ENCODE results near the gene COPE.

COPE gene

GRCh38 chr19:18860302-18860700, 58.9 kb downstream of the COPE start:
- no peaks in the 10 kb centered on the region for H3K4me1 ChIP-seq (ENCODE audit: control insufficient read depth, insufficient read depth, low read length)
- H3K9me3 ChIP-seq (ENCODE audit: control insufficient read depth, low read length) = no peaks in the 10 kb centered on the region
- H3K36me3 ChIP-seq (ENCODE audit: control insufficient read depth, insufficient read depth, low read length) = peaks cover 70% of the 10 kb centered on the region
- WGBS, 2 experiments = 95 to 96% methylated on average over 11 of the region's 11 CpGs
- H3K27me3 ChIP-seq (ENCODE audit: control insufficient read depth, insufficient read depth, low read length, poor library complexity, severe bottlenecking) = no peaks in the 10 kb centered on the region
- no peak overlapping the region for H3K27ac ChIP-seq (ENCODE audit: insufficient read depth, low read depth, low read length, poor library complexity, severe bottlenecking)
- H3K4me3 ChIP-seq (ENCODE audit: insufficient read depth, low read depth, low read length) = no peak overlapping the region

GRCh38 chr19:18859676-18860301, 59.4 kb downstream of the COPE start:
- H3K4me1 ChIP-seq (ENCODE audit: control insufficient read depth, insufficient read depth, low read length) = no peaks in the 10 kb centered on the region
- no peaks in the 10 kb centered on the region for H3K9me3 ChIP-seq (ENCODE audit: control insufficient read depth, low read length)
- H3K27ac ChIP-seq (ENCODE audit: insufficient read depth, low read depth, low read length, poor library complexity, severe bottlenecking) = no peak overlapping the region
- H3K36me3 ChIP-seq (ENCODE audit: control insufficient read depth, insufficient read depth, low read length) = peaks cover 71% of the 10 kb centered on the region
- H3K4me3 ChIP-seq (ENCODE audit: insufficient read depth, low read depth, low read length) = no peak overlapping the region
- WGBS, 2 experiments = 95 to 97% methylated on average over 12 of the region's 12 CpGs
- H3K27me3 ChIP-seq (ENCODE audit: control insufficient read depth, insufficient read depth, low read length, poor library complexity, severe bottlenecking) = no peaks in the 10 kb centered on the region

- no peak overlapping the region for H3K4me3 ChIP-seq (ENCODE audit: insufficient read depth, low read depth, low read length)
- H3K27ac ChIP-seq (ENCODE audit: insufficient read depth, low read depth, low read length, poor library complexity, severe bottlenecking) = no peak overlapping the region
- WGBS, 2 experiments = 96 to 97% methylated on average over 21 of the region's 21 CpGs
- H3K36me3 ChIP-seq (ENCODE audit: control insufficient read depth, insufficient read depth, low read length) = peaks cover 75% of the 10 kb centered on the region
- no peaks in the 10 kb centered on the region for H3K27me3 ChIP-seq (ENCODE audit: control insufficient read depth, insufficient read depth, low read length, poor library complexity, severe bottlenecking)
- no peaks in the 10 kb centered on the region for H3K4me1 ChIP-seq (ENCODE audit: control insufficient read depth, insufficient read depth, low read length)
- no peaks in the 10 kb centered on the region for H3K9me3 ChIP-seq (ENCODE audit: control insufficient read depth, low read length)
Measured at GRCh38 chr19:18858906-18859646, 60.1 kb downstream of the COPE start.

- 96 to 97% methylated on average over 13 of the region's 13 CpGs for WGBS, 2 experiments
- Histone ChIP-seq H3K4me3 (ENCODE audit: insufficient read depth, low read depth, low read length) (no peak overlapping the region), H3K9me3 (ENCODE audit: control insufficient read depth, low read length) (no peaks in the 10 kb centered on the region), H3K36me3 (ENCODE audit: control insufficient read depth, insufficient read depth, low read length) (peaks cover 73% of the 10 kb centered on the region), H3K4me1 (ENCODE audit: control insufficient read depth, insufficient read depth, low read length) (no peaks in the 10 kb centered on the region), H3K27me3 (ENCODE audit: control insufficient read depth, insufficient read depth, low read length, poor library complexity, severe bottlenecking) (no peaks in the 10 kb centered on the region), H3K27ac (ENCODE audit: insufficient read depth, low read depth, low read length, poor library complexity, severe bottlenecking) (no peak overlapping the region)
Measured at GRCh38 chr19:18857223-18857622, 62.0 kb downstream of the COPE start.

- 95% methylated on average over 22 of the region's 22 CpGs for WGBS, 2 experiments
- Histone ChIP-seq H3K4me3 (ENCODE audit: insufficient read depth, low read depth, low read length) (no peak overlapping the region), H3K4me1 (ENCODE audit: control insufficient read depth, insufficient read depth, low read length) (no peaks in the 10 kb centered on the region), H3K9me3 (ENCODE audit: control insufficient read depth, low read length) (no peaks in the 10 kb centered on the region), H3K27me3 (ENCODE audit: control insufficient read depth, insufficient read depth, low read length, poor library complexity, severe bottlenecking) (no peaks in the 10 kb centered on the region), H3K27ac (ENCODE audit: insufficient read depth, low read depth, low read length, poor library complexity, severe bottlenecking) (no peak overlapping the region), H3K36me3 (ENCODE audit: control insufficient read depth, insufficient read depth, low read length) (peaks cover 73% of the 10 kb centered on the region)
Measured at GRCh38 chr19:18856385-18857126, 62.6 kb downstream of the COPE start.

- no peaks in the 10 kb centered on the region for H3K4me1 ChIP-seq (ENCODE audit: control insufficient read depth, insufficient read depth, low read length)
- H3K27ac ChIP-seq (ENCODE audit: insufficient read depth, low read depth, low read length, poor library complexity, severe bottlenecking) = no peak overlapping the region
- no peaks in the 10 kb centered on the region for H3K9me3 ChIP-seq (ENCODE audit: control insufficient read depth, low read length)
- H3K27me3 ChIP-seq (ENCODE audit: control insufficient read depth, insufficient read depth, low read length, poor library complexity, severe bottlenecking) = no peaks in the 10 kb centered on the region
- no peak overlapping the region for H3K4me3 ChIP-seq (ENCODE audit: insufficient read depth, low read depth, low read length)
- H3K36me3 ChIP-seq (ENCODE audit: control insufficient read depth, insufficient read depth, low read length) = peaks cover 74% of the 10 kb centered on the region
- 95% methylated on average over 27 of the region's 27 CpGs for WGBS, 2 experiments
Measured at GRCh38 chr19:18855647-18856384, 63.4 kb downstream of the COPE start.

- H3K27ac ChIP-seq (ENCODE audit: insufficient read depth, low read depth, low read length, poor library complexity, severe bottlenecking) = no peak overlapping the region
- no peak overlapping the region for H3K4me3 ChIP-seq (ENCODE audit: insufficient read depth, low read depth, low read length)
- H3K4me1 ChIP-seq (ENCODE audit: control insufficient read depth, insufficient read depth, low read length) = no peaks in the 10 kb centered on the region
- H3K9me3 ChIP-seq (ENCODE audit: control insufficient read depth, low read length) = no peaks in the 10 kb centered on the region
- peaks cover 72% of the 10 kb centered on the region for H3K36me3 ChIP-seq (ENCODE audit: control insufficient read depth, insufficient read depth, low read length)
- WGBS, 2 experiments = 97 to 98% methylated on average over 33 of the region's 33 CpGs
- no peaks in the 10 kb centered on the region for H3K27me3 ChIP-seq (ENCODE audit: control insufficient read depth, insufficient read depth, low read length, poor library complexity, severe bottlenecking)
Measured at GRCh38 chr19:18854982-18855381, 64.2 kb downstream of the COPE start.

- Histone ChIP-seq H3K36me3 (ENCODE audit: control insufficient read depth, insufficient read depth, low read length) (peaks cover 69% of the 10 kb centered on the region), H3K9me3 (ENCODE audit: control insufficient read depth, low read length) (no peaks in the 10 kb centered on the region), H3K27me3 (ENCODE audit: control insufficient read depth, insufficient read depth, low read length, poor library complexity, severe bottlenecking) (no peaks in the 10 kb centered on the region), H3K4me1 (ENCODE audit: control insufficient read depth, insufficient read depth, low read length) (no peaks in the 10 kb centered on the region), H3K27ac (ENCODE audit: insufficient read depth, low read depth, low read length, poor library complexity, severe bottlenecking) (no peak overlapping the region), H3K4me3 (ENCODE audit: insufficient read depth, low read depth, low read length) (no peak overlapping the region)
- WGBS, 2 experiments = 92 to 94% methylated on average over 17 of the region's 17 CpGs
Measured at GRCh38 chr19:18853755-18854427, 65.3 kb downstream of the COPE start.

- H3K4me3 ChIP-seq (ENCODE audit: insufficient read depth, low read depth, low read length) = no peak overlapping the region
- H3K9me3 ChIP-seq (ENCODE audit: control insufficient read depth, low read length) = no peaks in the 10 kb centered on the region
- 94 to 95% methylated on average over 12 of the region's 12 CpGs for WGBS, 2 experiments
- no peaks in the 10 kb centered on the region for H3K27me3 ChIP-seq (ENCODE audit: control insufficient read depth, insufficient read depth, low read length, poor library complexity, severe bottlenecking)
- peaks cover 67% of the 10 kb centered on the region for H3K36me3 ChIP-seq (ENCODE audit: control insufficient read depth, insufficient read depth, low read length)
- no peak overlapping the region for H3K27ac ChIP-seq (ENCODE audit: insufficient read depth, low read depth, low read length, poor library complexity, severe bottlenecking)
- no peaks in the 10 kb centered on the region for H3K4me1 ChIP-seq (ENCODE audit: control insufficient read depth, insufficient read depth, low read length)
Measured at GRCh38 chr19:18852648-18853047, 66.5 kb downstream of the COPE start.
